RWPE2 (cell line): ENCODE measurements around the gene ADAMTSL1.

ENCODE experiments used
- ATAC-seq: fragments of 200-7000 bp; cut with Tn5 transposase; 3 replicates; pipeline ENCODE4 v1.9.1; 2021; ENCODE audit warnings: low read depth
- DNase-seq: peaks from one replicate; pipeline ENCODE4 v3.0.0-alpha.2; 2020; ENCODE audit warnings: low spot score
- H3K27ac ChIP-seq: fragments of 450-650 bp; 2 replicates; pipeline ENCODE4 v1.5.1; 2017; ENCODE audit warnings: mild to moderate bottlenecking; ENCODE audit not compliant: poor library complexity, severe bottlenecking
- H3K27me3 ChIP-seq: fragments of 250-450 bp; sonication (Bioruptor Pico); 2 replicates; pipeline ENCODE4 v1.5.1; 2021; ENCODE audit warnings: mild to moderate bottlenecking, moderate library complexity; ENCODE audit not compliant: insufficient read depth, poor library complexity, severe bottlenecking
- H3K36me3 ChIP-seq: fragments of 250-450 bp; sonication (Bioruptor Pico); 2 replicates; pipeline ENCODE4 v1.5.1; 2020; ENCODE audit warnings: low read depth, mild to moderate bottlenecking, moderate library complexity
- H3K4me1 ChIP-seq: fragments of 250-450 bp; sonication (Bioruptor Pico); 2 replicates; pipeline ENCODE4 v1.5.1; 2021; ENCODE audit warnings: mild to moderate bottlenecking, moderate library complexity; ENCODE audit not compliant: insufficient read depth, poor library complexity, severe bottlenecking
- H3K4me3 ChIP-seq: fragments of 250-450 bp; sonication (Bioruptor Pico); 2 replicates; pipeline ENCODE4 v1.5.1; 2021; ENCODE audit warnings: mild to moderate bottlenecking, moderate library complexity; ENCODE audit not compliant: severe bottlenecking
- H3K9me3 ChIP-seq: fragments of 250-450 bp; sonication (Bioruptor Pico); 2 replicates; pipeline ENCODE4 v1.5.1; 2021; ENCODE audit warnings: mild to moderate bottlenecking, moderate library complexity; ENCODE audit not compliant: severe bottlenecking
- TF ChIP-seq, protein P1 (sequence below): fragments of 450-650 bp; IDR thresholded peaks from one replicate; pipeline ENCODE4 v1.5.1; 2017; ENCODE audit warnings: mild to moderate bottlenecking, moderate library complexity; ENCODE audit not compliant: poor library complexity, severe bottlenecking

Gene ADAMTSL1

DNA sequence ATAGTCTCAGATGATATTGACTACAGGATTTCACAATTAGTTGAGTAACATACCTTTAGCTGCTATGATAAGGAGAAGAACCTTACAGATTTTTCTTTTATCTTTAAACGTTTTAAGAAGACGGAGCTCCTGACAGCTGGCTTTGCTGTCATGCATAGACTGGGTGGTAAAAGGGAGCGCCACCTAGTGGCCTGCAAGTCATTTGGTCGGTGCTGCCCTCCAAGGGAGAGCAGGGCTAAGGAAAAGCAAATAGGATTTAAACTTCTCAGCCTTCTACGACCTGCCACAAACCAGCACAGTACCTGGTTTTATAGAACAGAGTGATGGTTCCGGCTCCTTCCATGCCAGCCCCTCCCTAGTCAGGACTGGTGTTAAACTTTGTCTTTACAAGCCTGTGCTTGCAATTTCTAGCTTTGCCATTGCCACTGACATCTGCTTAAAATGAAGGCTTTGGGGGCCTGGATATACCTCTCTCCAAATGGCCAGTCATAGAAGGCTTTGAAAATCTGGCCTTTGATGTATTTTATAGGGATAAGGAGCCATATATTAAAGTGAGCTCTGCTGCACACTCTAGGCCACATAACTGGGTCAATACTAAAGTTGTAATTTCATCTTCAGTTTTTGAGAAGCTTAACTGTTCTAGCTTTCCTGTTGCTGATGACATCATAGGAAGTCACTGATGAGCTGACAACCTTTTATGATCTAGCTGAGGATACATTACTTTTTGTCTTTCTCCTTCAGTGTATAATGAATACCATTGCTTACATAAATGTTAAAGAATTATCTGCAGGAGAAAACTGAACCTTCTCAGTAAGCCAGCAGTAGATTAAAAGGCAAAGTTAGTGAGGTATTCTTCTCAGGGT is 31.1 kb upstream of the ADAMTSL1 start:
- peak; percentile 51 for DNase-seq
- Histone ChIP-seq H3K4me1 (peaks cover 4% of the 10 kb centered on the region), H3K36me3 (no peaks in the 10 kb centered on the region), H3K27ac (no peak overlapping the region), H3K27me3 (no peaks in the 10 kb centered on the region), H3K4me3 (no peak overlapping the region), H3K9me3 (no peaks in the 10 kb centered on the region)
- TF ChIP-seq, protein P1, sequence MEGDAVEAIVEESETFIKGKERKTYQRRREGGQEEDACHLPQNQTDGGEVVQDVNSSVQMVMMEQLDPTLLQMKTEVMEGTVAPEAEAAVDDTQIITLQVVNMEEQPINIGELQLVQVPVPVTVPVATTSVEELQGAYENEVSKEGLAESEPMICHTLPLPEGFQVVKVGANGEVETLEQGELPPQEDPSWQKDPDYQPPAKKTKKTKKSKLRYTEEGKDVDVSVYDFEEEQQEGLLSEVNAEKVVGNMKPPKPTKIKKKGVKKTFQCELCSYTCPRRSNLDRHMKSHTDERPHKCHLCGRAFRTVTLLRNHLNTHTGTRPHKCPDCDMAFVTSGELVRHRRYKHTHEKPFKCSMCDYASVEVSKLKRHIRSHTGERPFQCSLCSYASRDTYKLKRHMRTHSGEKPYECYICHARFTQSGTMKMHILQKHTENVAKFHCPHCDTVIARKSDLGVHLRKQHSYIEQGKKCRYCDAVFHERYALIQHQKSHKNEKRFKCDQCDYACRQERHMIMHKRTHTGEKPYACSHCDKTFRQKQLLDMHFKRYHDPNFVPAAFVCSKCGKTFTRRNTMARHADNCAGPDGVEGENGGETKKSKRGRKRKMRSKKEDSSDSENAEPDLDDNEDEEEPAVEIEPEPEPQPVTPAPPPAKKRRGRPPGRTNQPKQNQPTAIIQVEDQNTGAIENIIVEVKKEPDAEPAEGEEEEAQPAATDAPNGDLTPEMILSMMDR: peak; percentile 96
- peak; percentile 99 for ATAC-seq

GRCh38 chr9:18447131-18447530 is 26.8 kb upstream of the ADAMTSL1 start:
- TF ChIP-seq, protein P1: no peak
- Histone ChIP-seq H3K4me3 (no peak overlapping the region), H3K36me3 (no peaks in the 10 kb centered on the region), H3K4me1 (peaks cover 4% of the 10 kb centered on the region), H3K27me3 (no peaks in the 10 kb centered on the region), H3K27ac (no peak overlapping the region), H3K9me3 (no peaks in the 10 kb centered on the region)
- DNase-seq: no peak
- no peak for ATAC-seq

- Histone ChIP-seq H3K4me1 (peaks cover 4% of the 10 kb centered on the region), H3K9me3 (no peaks in the 10 kb centered on the region), H3K27ac (no peak overlapping the region), H3K4me3 (no peak overlapping the region), H3K27me3 (no peaks in the 10 kb centered on the region), H3K36me3 (no peaks in the 10 kb centered on the region)
- no peak for DNase-seq
- TF ChIP-seq, protein P1: no peak
- ATAC-seq: no peak
Observed at GRCh38 chr9:18447541-18447940, 26.4 kb upstream of the ADAMTSL1 start.

- TF ChIP-seq, protein P1: no peak
Observed at GRCh38 chr9:18448101-18448500, 25.9 kb upstream of the ADAMTSL1 start.

GRCh38 chr9:18451406-18451805 is 22.5 kb upstream of the ADAMTSL1 start:
- DNase-seq (no peak), ATAC-seq (no peak)
- Histone ChIP-seq H3K4me3 (no peak overlapping the region), H3K4me1 (no peaks in the 10 kb centered on the region), H3K36me3 (no peaks in the 10 kb centered on the region), H3K27ac (no peak overlapping the region), H3K9me3 (no peaks in the 10 kb centered on the region), H3K27me3 (no peaks in the 10 kb centered on the region)
- TF ChIP-seq, protein P1: no peak

More at GRCh38 chr9:18448101-18448500, 25.9 kb upstream of the ADAMTSL1 start:
- H3K27me3 ChIP-seq: no peaks in the 10 kb centered on the region
- peaks cover 1% of the 10 kb centered on the region for H3K4me1 ChIP-seq
- H3K27ac ChIP-seq: no peak overlapping the region
- no peaks in the 10 kb centered on the region for H3K9me3 ChIP-seq
- ATAC-seq (no peak), DNase-seq (no peak)
- H3K4me3 ChIP-seq: no peak overlapping the region
- H3K36me3 ChIP-seq: no peaks in the 10 kb centered on the region
